Ovary (tissue), 3 donors: Measurements from ENCODE around the gene MRPL2.

ENCODE experiments used
- CTCF ChIP-seq, 3 donors: fragments of 450-650 bp in 2 of 3; fragments of 200-600 bp in 1 of 3; IDR thresholded peaks; one replicate each; pipeline versions ENCODE4 v1.5.1 to v1.8.0; 2016 to 2022; ENCODE audit warnings: antibody characterized with exemption in 3 of 3, mild to moderate bottlenecking in 1 of 3
- EP300 ChIP-seq: sonication (generic); formaldehyde crosslinking; IDR thresholded peaks from one replicate; pipeline ENCODE4 v1.6.1; 2017; ENCODE audit warnings: antibody characterized with exemption
- POLR2A ChIP-seq: fragments of 450-650 bp; IDR thresholded peaks from one replicate; pipeline ENCODE4 v1.6.1; 2017; ENCODE audit warnings: antibody characterized with exemption, mild to moderate bottlenecking, moderate library complexity
- donor health status: DM: no; HTN: no; CAD: no.

DNA sequence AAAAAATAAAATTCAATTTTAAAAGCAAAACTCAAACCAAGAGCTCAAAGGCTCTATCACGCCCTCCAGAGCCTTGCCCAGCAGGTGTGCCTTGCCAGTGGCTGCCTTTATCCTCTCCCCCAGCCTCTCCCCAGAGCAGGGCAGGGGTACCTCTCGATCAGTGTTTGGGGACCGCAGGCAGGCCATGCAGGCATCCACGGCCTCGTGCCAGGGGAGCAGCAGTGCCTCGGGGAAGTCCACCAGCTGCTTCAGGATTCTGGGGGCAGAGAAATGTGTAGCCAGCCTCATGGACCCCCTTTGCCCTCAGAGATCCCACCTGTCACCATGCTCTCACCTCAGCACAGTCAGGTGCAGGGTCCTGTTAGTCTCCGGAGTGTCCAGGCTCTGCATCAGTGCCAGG lies 11.2 kb downstream of the MRPL2 start:
- no peak for TF ChIP-seq CTCF (IDR thresholded peaks at IDR 0.05)
- TF ChIP-seq POLR2A, result no peak
- no peak for TF ChIP-seq EP300
